ENCODE measurements around the gene ANKRD13C.

The ANKRD13C gene

DNA sequence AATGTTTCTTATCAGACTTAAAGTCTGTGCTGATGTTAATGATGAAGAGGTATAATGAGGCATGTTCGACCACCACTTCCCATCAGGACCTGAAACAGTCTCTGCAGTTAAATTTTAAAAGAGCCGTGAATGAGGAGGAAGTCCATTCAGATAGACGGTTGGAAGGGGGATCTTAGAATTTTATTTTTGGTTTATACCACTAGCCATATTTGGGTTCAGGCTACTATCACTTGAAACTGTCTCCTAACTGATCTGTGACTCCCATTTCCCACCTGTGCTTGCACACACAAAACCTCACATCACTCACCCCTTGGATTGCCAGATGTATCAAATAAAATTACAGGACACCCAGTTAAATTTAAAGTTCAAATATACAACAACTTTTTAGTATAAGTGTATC, 9.9 kb upstream of the ANKRD13C start:
- DNase-seq (no peak), ATAC-seq (ENCODE audit: insufficient read depth, low read depth) (no peak)
- no peaks in the 10 kb centered on the region for H3K36me3 ChIP-seq (ENCODE audit: insufficient read depth, low read length)
- H3K79me2 ChIP-seq (ENCODE audit: insufficient read depth, low read length), result no peaks in the 10 kb centered on the region
- no peak overlapping the region for H3K9ac ChIP-seq (ENCODE audit: low read depth, low read length)
- no peaks in the 10 kb centered on the region for H3K9me3 ChIP-seq (ENCODE audit: insufficient read depth, low read length, severe bottlenecking)
- H3K27me3 ChIP-seq (ENCODE audit: insufficient read depth, low read length, poor library complexity), result no peaks in the 10 kb centered on the region
- no peak overlapping the region for H2AFZ ChIP-seq (ENCODE audit: low read depth, low read length)
- H4K20me1 ChIP-seq (ENCODE audit: insufficient read depth, low read length), result no peaks in the 10 kb centered on the region
- H3K27ac ChIP-seq (ENCODE audit: low read length), result no peak overlapping the region
- no peaks in the 10 kb centered on the region for H3K4me1 ChIP-seq (ENCODE audit: insufficient read depth, low read length)
- no peak overlapping the region for H3K4me3 ChIP-seq (ENCODE audit: low read depth in 1 of 2, low read length in 2 of 2)
- TF ChIP-seq, protein P1, sequence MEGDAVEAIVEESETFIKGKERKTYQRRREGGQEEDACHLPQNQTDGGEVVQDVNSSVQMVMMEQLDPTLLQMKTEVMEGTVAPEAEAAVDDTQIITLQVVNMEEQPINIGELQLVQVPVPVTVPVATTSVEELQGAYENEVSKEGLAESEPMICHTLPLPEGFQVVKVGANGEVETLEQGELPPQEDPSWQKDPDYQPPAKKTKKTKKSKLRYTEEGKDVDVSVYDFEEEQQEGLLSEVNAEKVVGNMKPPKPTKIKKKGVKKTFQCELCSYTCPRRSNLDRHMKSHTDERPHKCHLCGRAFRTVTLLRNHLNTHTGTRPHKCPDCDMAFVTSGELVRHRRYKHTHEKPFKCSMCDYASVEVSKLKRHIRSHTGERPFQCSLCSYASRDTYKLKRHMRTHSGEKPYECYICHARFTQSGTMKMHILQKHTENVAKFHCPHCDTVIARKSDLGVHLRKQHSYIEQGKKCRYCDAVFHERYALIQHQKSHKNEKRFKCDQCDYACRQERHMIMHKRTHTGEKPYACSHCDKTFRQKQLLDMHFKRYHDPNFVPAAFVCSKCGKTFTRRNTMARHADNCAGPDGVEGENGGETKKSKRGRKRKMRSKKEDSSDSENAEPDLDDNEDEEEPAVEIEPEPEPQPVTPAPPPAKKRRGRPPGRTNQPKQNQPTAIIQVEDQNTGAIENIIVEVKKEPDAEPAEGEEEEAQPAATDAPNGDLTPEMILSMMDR (IDR thresholded peaks at IDR 0.05; ENCODE audit: borderline replicate concordance, extremely low read depth, low read length, poor library complexity, severe bottlenecking), result no peak
- no peak for TF ChIP-seq EZH2 (IDR thresholded peaks at IDR 0.05; ENCODE audit: borderline replicate concordance, low read depth, low read length, severe bottlenecking)
- no peak overlapping the region for H3K4me2 ChIP-seq (ENCODE audit: insufficient read depth, low read length)

DNA sequence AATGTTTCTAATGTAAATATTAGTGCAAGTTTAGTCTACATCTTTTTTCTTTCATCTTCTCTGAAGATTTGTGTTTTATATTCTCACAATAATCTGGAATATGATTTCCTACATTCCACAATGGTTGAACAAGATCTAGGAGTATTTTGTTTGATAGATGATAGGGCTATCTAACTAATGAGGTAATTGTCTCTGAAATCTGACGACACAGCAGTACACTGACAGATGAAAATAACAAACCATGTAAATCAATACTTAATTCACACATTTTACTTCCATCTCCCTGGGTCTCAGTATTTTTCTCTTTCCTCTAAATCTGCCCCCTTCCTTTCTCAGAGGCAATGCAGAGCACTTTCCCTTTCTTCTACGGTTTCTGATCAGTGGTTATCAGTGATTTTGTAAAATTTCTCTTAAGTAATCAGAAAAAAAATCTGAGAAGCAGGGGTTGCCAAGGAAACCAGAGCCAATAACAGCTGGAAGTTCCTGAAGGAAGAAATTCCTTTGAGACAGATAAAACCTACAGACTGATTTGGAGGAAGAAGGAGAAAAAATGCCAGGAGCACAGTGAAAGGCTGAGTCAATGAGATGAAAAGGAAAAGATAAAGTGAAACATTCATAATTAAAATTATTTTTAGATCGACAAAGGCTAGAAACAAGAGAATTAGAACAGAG, 7.3 kb upstream of the ANKRD13C start:
- Histone ChIP-seq H3K36me3 (ENCODE audit: insufficient read depth, low read length) (no peaks in the 10 kb centered on the region), H3K4me3 (ENCODE audit: low read depth in 1 of 2, low read length in 2 of 2) (no peak overlapping the region), H4K20me1 (ENCODE audit: insufficient read depth, low read length) (no peaks in the 10 kb centered on the region), H3K27me3 (ENCODE audit: insufficient read depth, low read length, poor library complexity) (no peaks in the 10 kb centered on the region), H3K79me2 (ENCODE audit: insufficient read depth, low read length) (no peaks in the 10 kb centered on the region), H3K27ac (ENCODE audit: low read length) (no peak overlapping the region), H3K9ac (ENCODE audit: low read depth, low read length) (no peak overlapping the region), H2AFZ (ENCODE audit: low read depth, low read length) (no peak overlapping the region), H3K4me1 (ENCODE audit: insufficient read depth, low read length) (no peaks in the 10 kb centered on the region), H3K4me2 (ENCODE audit: insufficient read depth, low read length) (no peak overlapping the region), H3K9me3 (ENCODE audit: insufficient read depth, low read length, severe bottlenecking) (no peaks in the 10 kb centered on the region)
- ATAC-seq (ENCODE audit: insufficient read depth, low read depth) (no peak), DNase-seq (no peak)
- TF ChIP-seq, protein P1 (IDR thresholded peaks at IDR 0.05; ENCODE audit: borderline replicate concordance, extremely low read depth, low read length, poor library complexity, severe bottlenecking), result no peak
- no peak for TF ChIP-seq EZH2 (IDR thresholded peaks at IDR 0.05; ENCODE audit: borderline replicate concordance, low read depth, low read length, severe bottlenecking)

DNA sequence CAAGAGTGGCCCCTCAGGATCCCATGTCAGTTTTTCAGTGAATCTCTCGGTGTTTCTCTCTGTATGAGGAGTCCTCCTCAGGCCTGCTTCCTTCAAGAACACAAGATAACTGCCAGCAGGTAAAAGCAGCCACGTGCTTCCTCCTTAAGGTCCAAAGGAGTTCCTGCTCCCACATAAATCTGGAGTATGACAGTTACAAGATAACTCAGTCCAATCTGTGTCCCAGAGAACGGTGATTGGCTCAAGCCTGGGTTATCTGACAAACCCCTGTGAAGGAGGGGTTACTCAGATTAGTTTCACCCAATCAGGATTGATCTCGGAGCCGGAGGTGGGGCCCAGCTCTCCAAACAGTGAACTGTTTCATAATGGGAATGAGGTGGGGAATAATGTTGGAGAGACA, 5.8 kb upstream of the ANKRD13C start:
- Histone ChIP-seq H2AFZ (ENCODE audit: low read depth, low read length) (no peak overlapping the region), H3K4me1 (ENCODE audit: insufficient read depth, low read length) (peaks cover 9% of the 10 kb centered on the region), H4K20me1 (ENCODE audit: insufficient read depth, low read length) (no peaks in the 10 kb centered on the region), H3K79me2 (ENCODE audit: insufficient read depth, low read length) (no peaks in the 10 kb centered on the region), H3K36me3 (ENCODE audit: insufficient read depth, low read length) (no peaks in the 10 kb centered on the region), H3K4me3 (ENCODE audit: low read depth in 1 of 2, low read length in 2 of 2) (no peak overlapping the region), H3K9me3 (ENCODE audit: insufficient read depth, low read length, severe bottlenecking) (no peaks in the 10 kb centered on the region), H3K27ac (ENCODE audit: low read length) (no peak overlapping the region), H3K4me2 (ENCODE audit: insufficient read depth, low read length) (no peak overlapping the region), H3K27me3 (ENCODE audit: insufficient read depth, low read length, poor library complexity) (no peaks in the 10 kb centered on the region), H3K9ac (ENCODE audit: low read depth, low read length) (no peak overlapping the region)
- ATAC-seq (ENCODE audit: insufficient read depth, low read depth) (no peak), DNase-seq (no peak)
- TF ChIP-seq EZH2 (IDR thresholded peaks at IDR 0.05; ENCODE audit: borderline replicate concordance, low read depth, low read length, severe bottlenecking), result no peak
- TF ChIP-seq, protein P1 (IDR thresholded peaks at IDR 0.05; ENCODE audit: borderline replicate concordance, extremely low read depth, low read length, poor library complexity, severe bottlenecking), result no peak
